Measurements from ENCODE around the gene GAP43.

Gene GAP43

DNA sequence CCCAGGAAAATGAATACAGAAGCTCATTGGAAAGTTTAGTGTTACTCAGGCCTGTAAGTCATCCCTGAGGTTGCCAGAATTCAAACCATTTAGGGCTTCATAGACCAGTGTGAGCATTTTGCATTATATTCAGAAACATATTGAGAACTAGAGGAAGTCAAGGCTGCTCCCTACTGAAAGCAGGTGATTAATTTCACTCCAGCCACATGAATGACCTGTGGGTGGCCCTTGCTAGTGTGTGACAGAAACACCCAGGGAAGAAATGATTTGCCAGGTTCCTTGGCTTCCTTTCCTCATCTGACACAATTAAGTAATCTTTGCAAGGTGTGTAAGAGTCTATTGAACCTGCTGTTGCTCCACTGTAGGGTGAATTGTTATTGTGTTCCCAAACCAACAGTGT, 61.8 kb downstream of the GAP43 start:
- Mint-ChIP-seq H3K4me1 (no peaks in the 10 kb centered on the region), H3K27ac (no peak overlapping the region), H3K27me3 (peaks cover 11% of the 10 kb centered on the region), H3K9me3 (no peaks in the 10 kb centered on the region), H3K36me3 (no peaks in the 10 kb centered on the region), H3K4me3 (no peak overlapping the region)
- CTCF ChIA-PET: interaction anchor here (0.7 kb wide), 1 partner anchor 106 kb away, joined by 3 read pairs; no protein-coding TSS in a partner anchor
- no peak for DNase-seq

DNA sequence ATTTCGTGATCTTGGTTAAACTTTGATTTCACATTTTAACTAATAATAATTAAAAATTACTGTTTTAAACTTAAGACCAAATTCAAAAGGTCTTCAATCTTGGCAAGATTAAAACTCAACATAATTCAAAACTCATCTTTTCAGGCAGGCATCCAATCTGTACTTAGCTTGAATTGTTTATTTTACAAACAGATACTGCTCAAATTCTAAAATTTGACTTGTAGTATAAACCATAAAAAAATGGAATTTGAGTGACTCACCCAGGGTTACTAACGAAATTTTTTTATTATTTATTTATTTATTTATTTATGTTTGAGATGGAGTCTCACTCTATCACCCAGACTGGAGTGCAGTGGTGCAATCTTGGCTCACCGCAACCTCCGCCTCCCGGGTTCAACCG, 64.4 kb downstream of the GAP43 start:
- H3K4me3 Mint-ChIP-seq: no peak overlapping the region
- no peaks in the 10 kb centered on the region for H3K36me3 Mint-ChIP-seq
- no peaks in the 10 kb centered on the region for H3K4me1 Mint-ChIP-seq
- no peaks in the 10 kb centered on the region for H3K9me3 Mint-ChIP-seq
- CTCF ChIA-PET: no interaction called here
- no peak overlapping the region for H3K27ac Mint-ChIP-seq
- peaks cover 4% of the 10 kb centered on the region for H3K27me3 Mint-ChIP-seq
- DNase-seq: no peak

DNA sequence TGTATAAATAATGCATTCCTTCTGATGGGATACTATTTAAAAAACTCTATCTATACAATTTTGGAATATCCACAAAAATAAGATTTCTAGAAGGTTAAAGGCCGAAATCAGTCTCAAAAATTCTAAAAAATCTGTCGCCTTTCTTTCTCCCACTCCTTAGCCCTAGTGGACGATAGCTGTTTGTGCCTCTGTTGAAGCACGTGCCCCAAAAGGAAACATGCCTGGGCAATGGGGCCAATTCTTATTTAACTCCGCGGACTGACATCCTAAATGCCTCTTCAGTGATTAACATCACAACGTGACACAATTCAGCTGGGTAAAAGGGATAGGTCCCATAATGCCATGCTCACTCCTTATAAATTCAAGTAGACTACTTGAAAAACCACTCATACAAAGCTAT, 65.1 kb downstream of the GAP43 start:
- no peak overlapping the region for H3K4me3 Mint-ChIP-seq
- H3K4me1 Mint-ChIP-seq: no peaks in the 10 kb centered on the region
- H3K36me3 Mint-ChIP-seq: no peaks in the 10 kb centered on the region
- no peak for DNase-seq
- CTCF ChIA-PET: no interaction called here
- H3K27me3 Mint-ChIP-seq: peaks cover 4% of the 10 kb centered on the region
- H3K9me3 Mint-ChIP-seq: no peaks in the 10 kb centered on the region
- H3K27ac Mint-ChIP-seq: no peak overlapping the region

DNA sequence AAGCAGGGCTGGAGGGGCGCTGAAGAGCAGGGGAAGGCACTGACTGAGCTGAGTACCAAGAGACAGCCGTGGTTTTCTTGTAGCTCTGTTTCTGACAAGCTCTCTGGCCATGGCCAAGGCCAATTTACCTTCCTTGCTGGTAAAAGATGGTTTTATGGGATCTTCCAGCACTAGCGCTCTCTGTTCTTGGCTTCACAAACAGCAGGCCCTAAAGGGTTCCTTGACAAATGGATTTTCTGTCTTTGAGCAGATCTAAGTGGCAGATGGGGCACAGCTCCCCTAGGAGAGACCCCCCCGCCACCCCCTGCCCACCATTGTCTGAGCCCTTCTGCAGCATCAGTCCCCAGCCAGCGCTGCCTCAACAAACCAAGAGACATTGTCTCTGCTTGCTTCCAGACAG, 66.6 kb downstream of the GAP43 start:
- Mint-ChIP-seq H3K27ac (no peak overlapping the region), H3K9me3 (no peaks in the 10 kb centered on the region), H3K4me1 (no peaks in the 10 kb centered on the region), H3K27me3 (peaks cover 4% of the 10 kb centered on the region), H3K36me3 (no peaks in the 10 kb centered on the region), H3K4me3 (no peak overlapping the region)
- DNase-seq: no peak
- CTCF ChIA-PET: interaction anchor here (0.6 to 1.5 kb wide), 2 partner anchors 194 to 472 kb away, joined by 3 to 4 read pairs; no protein-coding TSS in a partner anchor

DNA sequence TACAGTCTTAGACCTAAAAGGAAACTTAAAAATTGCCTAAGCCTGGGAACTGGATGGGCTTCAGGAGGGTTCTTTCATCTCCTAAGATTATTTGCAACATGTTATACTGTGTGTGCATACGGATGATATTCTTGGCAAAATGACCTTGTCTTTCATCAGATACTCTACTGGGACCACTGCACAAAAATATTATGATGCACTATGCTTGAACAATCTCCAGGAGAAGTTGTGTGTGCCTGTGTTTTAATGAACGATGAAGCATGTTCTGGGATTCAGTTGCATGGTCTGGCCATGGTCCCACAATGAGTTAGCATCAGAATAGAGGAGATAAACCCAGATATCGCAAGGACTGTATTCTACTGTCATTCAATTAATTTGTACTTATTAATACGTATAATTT, 68.7 kb downstream of the GAP43 start:
- H3K4me3 Mint-ChIP-seq: no peak overlapping the region
- no peak for DNase-seq
- CTCF ChIA-PET: interaction anchor here (1.2 to 1.5 kb wide), 2 partner anchors 474 to 598 kb away, joined by 4 to 9 read pairs; no protein-coding TSS in a partner anchor

DNA sequence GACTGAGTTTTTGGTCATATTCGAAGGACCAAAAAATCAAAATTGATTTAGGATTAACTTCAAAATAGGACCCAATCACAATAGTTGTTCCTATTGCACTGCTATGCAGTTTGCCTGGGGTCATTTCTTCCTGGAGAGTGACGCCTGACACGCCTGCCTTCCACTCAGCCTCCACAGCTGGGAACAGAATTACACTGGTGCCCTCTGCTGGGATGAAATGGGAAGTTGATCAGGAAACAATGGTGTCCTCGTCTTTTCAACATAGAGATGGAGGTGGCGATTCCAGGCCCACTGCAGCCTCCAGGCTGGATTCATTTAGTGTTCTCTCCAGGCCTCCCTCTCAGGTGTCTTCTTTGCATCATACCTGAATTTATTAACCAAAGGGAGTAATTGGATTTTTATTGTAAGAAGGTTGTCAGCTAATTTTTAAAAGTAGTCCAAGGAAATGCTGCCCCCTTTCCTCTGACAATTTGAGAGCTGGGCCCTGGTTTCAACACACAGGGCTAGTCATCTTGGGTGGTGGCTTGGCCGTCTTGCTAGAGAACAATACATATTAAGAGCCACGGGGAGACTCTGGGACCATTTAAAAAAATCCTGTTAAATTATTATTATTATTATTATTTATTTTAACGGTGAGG, 69.7 kb downstream of the GAP43 start:
- DNase-seq: peak; percentile 74
- Mint-ChIP-seq H3K27me3 (peaks cover 4% of the 10 kb centered on the region), H3K9me3 (no peaks in the 10 kb centered on the region), H3K36me3 (no peaks in the 10 kb centered on the region), H3K4me1 (no peaks in the 10 kb centered on the region), H3K27ac (no peak overlapping the region), H3K4me3 (no peak overlapping the region)
- CTCF ChIA-PET: interaction anchor here (0.6 to 2.2 kb wide), 8 partner anchors 10 to 672 kb away, joined by 3 to 14 read pairs (median 4); no protein-coding TSS in a partner anchor

More for the DNA sequence above, 68.7 kb downstream of the GAP43 start:
- no peak overlapping the region for H3K27ac Mint-ChIP-seq
- H3K36me3 Mint-ChIP-seq: no peaks in the 10 kb centered on the region
- peaks cover 4% of the 10 kb centered on the region for H3K27me3 Mint-ChIP-seq
- no peaks in the 10 kb centered on the region for H3K4me1 Mint-ChIP-seq
- no peaks in the 10 kb centered on the region for H3K9me3 Mint-ChIP-seq

DNA sequence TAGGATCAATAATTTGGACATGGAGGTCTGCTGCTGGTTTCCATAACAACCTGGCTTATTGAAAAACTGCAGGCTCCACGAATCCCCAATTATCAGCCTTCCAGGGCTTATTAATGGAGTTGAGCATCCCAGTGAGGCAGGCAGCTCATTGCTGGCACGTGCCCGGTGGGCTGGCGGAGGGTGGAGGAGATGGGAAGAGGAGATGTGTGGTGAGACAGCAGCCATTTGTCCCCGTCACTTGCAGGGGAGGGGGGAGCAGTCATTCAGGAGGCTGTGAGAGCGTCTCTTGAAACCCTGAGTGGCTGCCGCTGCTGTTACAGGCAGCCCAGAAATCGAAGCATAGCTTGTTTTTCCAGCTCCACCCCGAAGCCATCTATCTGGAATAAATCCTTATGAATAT, 70.6 kb downstream of the GAP43 start:
- Mint-ChIP-seq H3K4me1 (no peaks in the 10 kb centered on the region), H3K27ac (no peak overlapping the region), H3K27me3 (peaks cover 4% of the 10 kb centered on the region), H3K4me3 (no peak overlapping the region), H3K36me3 (no peaks in the 10 kb centered on the region), H3K9me3 (no peaks in the 10 kb centered on the region)
- CTCF ChIA-PET: interaction anchor here (0.9 to 2.2 kb wide), 6 partner anchors 9 to 602 kb away, joined by 3 to 14 read pairs (median 6); no protein-coding TSS in a partner anchor
- DNase-seq: no peak

DNA sequence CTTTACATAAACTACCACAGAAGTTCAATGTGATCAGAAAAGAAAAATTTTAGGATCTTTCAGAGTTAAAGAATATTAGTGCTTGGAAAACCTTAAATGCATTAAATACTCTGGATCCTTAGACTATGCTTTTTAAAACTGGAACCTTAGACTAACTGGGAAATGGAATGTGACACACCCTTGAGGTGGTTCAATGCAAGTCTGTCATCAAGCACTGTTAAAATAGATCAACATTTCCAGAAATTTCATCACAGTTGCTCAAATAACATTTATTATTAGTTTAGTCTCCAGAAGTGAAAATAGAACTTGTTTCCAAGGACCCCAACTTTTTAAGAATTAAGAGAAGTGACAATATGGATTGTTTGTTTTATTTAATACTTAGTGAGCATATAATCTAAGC, 71.8 kb downstream of the GAP43 start:
- DNase-seq: no peak

DNA sequence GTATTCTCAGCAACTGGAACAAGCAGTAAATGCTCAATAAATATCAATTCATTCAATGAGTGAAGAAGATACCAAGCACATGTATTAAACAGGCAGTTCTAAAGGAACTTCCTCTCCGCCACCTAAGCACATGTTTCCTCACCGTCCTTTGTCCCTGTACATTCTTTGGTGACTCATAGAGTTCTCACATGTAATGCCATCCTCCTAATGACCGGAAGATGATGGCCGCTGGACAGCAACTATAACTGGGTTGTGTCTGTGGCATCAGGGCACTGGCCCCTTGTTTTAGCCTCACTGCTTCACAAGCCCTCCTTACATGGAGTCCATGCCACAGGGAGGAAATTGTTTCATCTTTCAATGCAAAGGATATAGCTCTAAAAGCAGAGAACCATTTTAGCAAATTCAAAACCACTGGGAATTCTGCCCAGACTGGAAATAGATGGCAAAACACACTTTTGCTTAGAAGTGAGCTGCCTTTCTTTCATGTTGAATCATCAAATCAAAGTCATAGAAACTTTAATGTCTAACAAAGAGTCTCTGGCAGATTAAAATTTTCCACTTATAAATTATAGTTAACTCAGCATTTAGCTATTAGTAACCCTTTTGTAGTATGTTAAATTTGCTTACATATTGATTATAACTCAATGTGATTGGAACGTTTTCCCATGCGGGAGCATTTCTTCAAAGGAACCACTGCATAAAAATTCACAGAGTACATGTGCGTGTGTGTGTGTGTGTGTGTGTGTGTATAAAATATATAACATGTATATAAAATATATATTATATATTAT, 74.1 kb downstream of the GAP43 start:
- CTCF ChIA-PET: interaction anchor here (1.0 kb wide), 1 partner anchor 605 kb away, joined by 3 read pairs; no protein-coding TSS in a partner anchor
- Mint-ChIP-seq H3K9me3 (no peaks in the 10 kb centered on the region), H3K4me1 (no peaks in the 10 kb centered on the region), H3K27me3 (no peaks in the 10 kb centered on the region), H3K36me3 (no peaks in the 10 kb centered on the region), H3K27ac (no peak overlapping the region), H3K4me3 (no peak overlapping the region)
- DNase-seq: no peak

More for the DNA sequence above, 71.8 kb downstream of the GAP43 start:
- Mint-ChIP-seq H3K4me3 (no peak overlapping the region), H3K4me1 (no peaks in the 10 kb centered on the region), H3K27ac (no peak overlapping the region), H3K27me3 (no peaks in the 10 kb centered on the region), H3K36me3 (no peaks in the 10 kb centered on the region), H3K9me3 (no peaks in the 10 kb centered on the region)
- CTCF ChIA-PET: no interaction called here

DNA sequence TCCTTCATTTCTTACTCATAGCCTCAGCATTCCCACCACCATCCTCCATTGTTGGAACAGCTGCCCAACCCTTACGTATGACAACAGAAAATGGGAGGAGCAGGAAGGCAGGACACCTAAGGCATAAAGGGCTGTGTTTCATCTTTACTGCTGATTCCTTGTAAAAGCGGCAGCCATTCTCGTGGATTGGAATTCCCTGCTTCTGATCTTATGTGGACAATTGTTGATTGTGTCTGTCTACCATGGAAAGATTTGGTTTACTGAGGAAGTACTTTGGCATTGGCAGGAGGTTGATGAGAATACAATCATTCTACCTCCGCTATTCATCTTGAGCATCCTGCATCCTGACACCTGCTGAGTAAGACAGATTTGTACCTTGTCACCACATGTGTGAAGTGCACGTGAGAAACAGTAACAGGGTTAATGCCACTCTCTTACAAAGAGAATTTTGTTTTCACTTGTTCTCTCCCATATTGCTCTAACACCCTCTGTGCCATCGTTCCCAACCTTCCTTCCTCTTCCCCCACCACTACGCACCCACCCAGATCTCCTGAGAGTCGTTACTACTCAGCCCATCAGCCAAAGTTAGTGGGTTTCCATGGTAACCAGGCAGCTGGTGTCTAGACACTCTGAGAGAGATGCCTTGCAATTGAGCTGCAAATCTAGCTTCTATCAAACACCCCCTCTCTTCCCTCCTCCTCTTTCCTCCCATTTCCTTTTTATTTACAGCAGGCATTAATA, 75.7 kb downstream of the GAP43 start:
- CTCF ChIA-PET: interaction anchor here (0.6 kb wide), 1 partner anchor 1393 kb away, joined by 3 read pairs; no protein-coding TSS in a partner anchor
- Mint-ChIP-seq H3K4me1 (no peaks in the 10 kb centered on the region), H3K27ac (no peak overlapping the region), H3K36me3 (no peaks in the 10 kb centered on the region), H3K27me3 (no peaks in the 10 kb centered on the region), H3K4me3 (no peak overlapping the region), H3K9me3 (no peaks in the 10 kb centered on the region)
- DNase-seq: no peak

DNA sequence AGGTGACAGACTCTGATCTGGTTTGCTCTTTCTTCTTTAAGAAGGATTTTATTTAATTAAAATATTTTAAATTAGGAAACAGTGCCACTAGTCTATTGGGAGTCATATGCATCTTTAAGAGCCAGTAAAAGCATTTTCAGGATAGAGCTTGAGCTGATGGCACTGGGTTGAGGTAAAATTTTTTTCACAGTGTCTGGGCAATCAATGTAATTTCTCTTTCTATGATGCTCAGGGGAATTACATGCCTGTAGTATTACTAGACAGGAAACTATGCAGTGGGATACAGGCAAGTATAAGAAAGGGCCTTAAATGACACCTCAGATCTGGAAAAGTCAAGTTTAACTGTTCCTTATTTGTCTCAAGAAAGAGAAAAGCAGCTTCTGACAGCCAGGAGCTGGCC, 76.4 kb downstream of the GAP43 start:
- Mint-ChIP-seq H3K27ac (no peak overlapping the region), H3K36me3 (no peaks in the 10 kb centered on the region), H3K4me1 (no peaks in the 10 kb centered on the region), H3K9me3 (no peaks in the 10 kb centered on the region), H3K4me3 (no peak overlapping the region), H3K27me3 (no peaks in the 10 kb centered on the region)
- DNase-seq: no peak
- CTCF ChIA-PET: no interaction called here

DNA sequence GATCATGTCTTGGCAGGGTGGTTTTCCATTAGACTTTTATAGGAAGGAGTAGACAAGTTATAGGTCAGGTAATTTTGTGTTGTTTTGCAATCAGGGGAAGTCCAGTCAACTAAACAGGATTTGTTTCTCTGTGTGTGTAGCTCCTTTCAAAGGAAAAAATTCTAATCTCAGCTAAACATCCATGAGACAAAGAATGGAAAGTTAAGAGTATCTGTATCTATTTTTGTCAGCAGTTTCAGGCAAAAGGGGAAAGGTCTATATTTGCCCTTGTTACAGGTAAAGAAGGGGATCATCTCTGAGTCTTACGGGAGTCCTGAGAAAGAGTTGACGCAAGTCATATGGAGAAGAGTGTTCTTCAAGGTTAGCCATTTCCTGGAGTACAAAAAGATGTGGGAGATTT, 79.3 kb downstream of the GAP43 start:
- Mint-ChIP-seq H3K36me3 (no peaks in the 10 kb centered on the region), H3K27ac (no peak overlapping the region), H3K4me3 (no peak overlapping the region), H3K9me3 (no peaks in the 10 kb centered on the region), H3K27me3 (no peaks in the 10 kb centered on the region), H3K4me1 (no peaks in the 10 kb centered on the region)
- DNase-seq: no peak
- CTCF ChIA-PET: interaction anchor here (1.8 kb wide), 1 partner anchor 9 kb away, joined by 6 read pairs; no protein-coding TSS in a partner anchor

DNA sequence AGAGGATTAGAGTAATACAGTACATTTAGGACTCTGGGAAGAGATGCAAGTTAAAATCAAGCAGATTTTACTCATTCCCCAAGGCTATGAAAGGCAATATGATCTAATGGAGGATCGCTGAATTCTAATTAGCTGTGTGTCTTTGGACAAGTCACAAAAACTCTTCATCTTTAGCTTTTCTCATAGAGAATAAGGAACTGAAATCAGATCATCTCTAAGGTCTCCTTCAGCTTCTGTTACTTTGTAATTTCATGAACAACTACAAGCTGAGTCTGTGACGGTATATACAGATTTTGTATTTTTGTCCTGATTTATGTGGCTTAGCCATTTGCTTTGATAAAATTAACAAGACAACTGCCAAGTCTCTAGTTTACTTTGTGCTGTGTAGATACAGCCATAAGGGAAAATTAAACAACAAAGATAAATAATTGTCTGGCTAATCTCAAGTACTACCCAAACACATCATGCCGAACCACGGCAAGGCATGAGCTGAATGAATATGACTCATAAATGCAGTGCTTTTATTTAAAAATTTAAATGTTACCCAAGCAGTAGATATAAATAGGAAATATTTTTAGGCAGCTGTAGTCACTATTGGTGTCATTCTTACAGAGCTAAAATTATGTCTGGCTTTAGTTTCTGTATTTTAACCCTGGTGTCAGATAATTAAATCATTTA, 81.5 kb downstream of the GAP43 start:
- no peaks in the 10 kb centered on the region for H3K9me3 Mint-ChIP-seq
- CTCF ChIA-PET: no interaction called here
- no peaks in the 10 kb centered on the region for H3K4me1 Mint-ChIP-seq
- peaks cover 7% of the 10 kb centered on the region for H3K27me3 Mint-ChIP-seq
- H3K36me3 Mint-ChIP-seq: no peaks in the 10 kb centered on the region
- H3K4me3 Mint-ChIP-seq: no peak overlapping the region
- DNase-seq: no peak
- no peak overlapping the region for H3K27ac Mint-ChIP-seq

DNA sequence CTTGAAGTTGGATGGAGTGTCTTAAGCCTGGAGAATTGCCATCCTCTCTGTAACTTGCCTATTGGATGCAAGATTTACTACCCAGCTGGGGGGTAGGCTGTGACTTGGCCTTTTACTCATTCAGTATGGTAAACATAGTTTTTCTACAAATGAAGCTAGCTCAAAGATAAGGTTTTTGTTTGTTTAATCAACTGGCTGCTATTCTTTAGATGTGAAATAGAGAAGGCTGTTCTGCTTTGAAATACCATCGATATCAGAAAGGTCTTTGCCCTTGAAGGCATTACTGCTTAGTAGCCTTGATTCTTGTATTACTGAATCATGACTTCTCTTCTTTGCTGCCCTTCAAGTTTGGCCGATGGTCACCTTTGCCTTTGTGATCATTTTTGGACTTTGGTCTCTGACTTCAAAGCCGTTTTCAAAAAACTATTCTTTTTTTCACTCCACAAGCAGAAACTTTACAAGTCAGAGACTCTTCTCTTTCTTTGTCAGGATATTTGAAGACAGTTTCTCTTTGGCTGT, 83.1 kb downstream of the GAP43 start:
- Mint-ChIP-seq H3K4me3 (no peak overlapping the region), H3K27me3 (peaks cover 9% of the 10 kb centered on the region), H3K9me3 (no peaks in the 10 kb centered on the region), H3K36me3 (no peaks in the 10 kb centered on the region), H3K4me1 (no peaks in the 10 kb centered on the region), H3K27ac (no peak overlapping the region)
- no peak for DNase-seq
- CTCF ChIA-PET: no interaction called here

Data from activated naive CD4-positive, alpha-beta T cell treated with anti-CD3 and anti-CD28 coated beads, Interleukin-2, amount 10 ng/mL, durations not matched to agents 7 days and 5 days (primary cell).